ENCODE data around the gene PODNL1.

PODNL1 gene, protein sequence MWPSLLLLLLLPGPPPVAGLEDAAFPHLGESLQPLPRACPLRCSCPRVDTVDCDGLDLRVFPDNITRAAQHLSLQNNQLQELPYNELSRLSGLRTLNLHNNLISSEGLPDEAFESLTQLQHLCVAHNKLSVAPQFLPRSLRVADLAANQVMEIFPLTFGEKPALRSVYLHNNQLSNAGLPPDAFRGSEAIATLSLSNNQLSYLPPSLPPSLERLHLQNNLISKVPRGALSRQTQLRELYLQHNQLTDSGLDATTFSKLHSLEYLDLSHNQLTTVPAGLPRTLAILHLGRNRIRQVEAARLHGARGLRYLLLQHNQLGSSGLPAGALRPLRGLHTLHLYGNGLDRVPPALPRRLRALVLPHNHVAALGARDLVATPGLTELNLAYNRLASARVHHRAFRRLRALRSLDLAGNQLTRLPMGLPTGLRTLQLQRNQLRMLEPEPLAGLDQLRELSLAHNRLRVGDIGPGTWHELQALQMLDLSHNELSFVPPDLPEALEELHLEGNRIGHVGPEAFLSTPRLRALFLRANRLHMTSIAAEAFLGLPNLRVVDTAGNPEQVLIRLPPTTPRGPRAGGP

DNA sequence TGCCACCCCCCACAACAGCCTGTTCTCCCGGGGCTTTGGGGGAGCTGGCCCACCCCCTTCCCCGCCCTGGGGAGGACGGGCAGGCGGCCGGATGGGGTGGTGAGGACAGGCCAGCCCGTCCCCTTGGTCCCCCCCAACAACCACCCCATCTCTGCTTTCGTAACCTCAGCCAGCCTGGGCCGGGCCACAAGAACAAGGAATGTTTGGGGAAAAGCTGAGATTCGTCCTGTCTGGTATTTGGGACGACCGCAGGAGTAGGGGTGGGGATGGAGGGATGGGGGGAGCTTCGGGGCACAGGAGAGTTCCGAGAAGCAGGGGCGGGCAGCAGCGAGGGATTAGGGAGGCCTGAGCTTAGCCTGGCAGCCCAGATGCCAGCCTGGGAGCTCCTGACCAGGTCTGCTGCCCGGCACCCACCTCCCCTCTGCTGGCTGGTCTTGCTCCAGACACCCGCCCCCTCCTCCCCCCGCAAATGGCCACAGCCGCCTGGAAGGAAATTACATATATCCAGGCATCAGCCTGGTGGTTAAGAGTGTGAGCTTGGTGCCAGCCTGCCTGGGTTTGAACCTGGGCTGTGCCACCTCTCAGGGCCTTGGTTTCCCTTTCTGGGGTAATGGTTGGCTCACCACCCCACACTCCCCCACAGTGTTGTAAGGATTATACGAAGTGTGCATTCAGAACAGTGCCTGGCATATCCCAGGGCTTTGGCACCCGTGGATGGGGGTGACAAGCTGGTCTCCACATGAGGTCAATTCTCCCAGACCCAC is at the start of gene PODNL1:
PODNL1 (minus strand) TSS at position 117 of the 764 bp plus-strand sequence. CDS start 236 bp downstream, outside the sequence.
- peak in 5 of 42 donors; percentile 9 to 55 (median 28) for DNase-seq
- intact Hi-C loops (cut with DNase I): no loop called here

DNA sequence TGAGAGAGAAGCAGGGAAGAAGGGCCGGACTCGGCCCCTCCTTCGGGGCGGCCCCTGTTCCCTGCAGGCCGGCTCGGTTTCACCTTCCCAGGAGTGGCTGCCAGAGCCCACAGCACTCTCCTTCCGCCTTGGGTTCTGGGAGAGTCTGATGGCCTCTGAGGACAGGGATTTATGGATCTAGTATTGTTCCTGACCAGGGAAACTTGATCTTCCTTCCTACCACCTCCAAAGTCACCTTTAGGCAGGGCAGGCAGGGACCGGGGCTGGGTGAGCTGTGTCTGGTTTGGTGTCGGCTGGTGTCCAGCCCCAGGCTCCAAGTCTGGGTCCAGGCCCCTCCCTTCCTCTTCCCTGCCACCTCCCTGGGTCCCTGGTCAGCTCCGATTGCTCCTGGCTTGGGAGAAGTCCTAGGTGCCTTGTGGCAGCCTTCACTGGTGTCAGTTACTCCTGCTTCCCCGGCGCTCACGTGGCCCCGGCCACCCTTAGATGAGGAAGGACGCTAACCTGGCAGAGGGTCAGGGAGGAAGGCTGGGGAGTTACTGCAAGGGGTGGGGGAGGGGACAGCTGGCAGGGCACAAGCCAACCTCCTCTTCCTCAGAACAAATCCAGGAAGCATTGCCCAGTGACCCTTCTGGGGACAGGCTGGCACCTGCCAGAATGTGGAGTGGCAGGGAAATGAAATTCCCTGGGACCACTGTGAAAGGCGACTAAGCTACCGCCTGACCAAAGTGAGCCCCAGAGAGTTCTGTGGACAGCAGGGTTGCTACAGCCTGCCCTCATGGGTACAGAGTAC is 49.1 kb upstream of the PODNL1 start:
- intact Hi-C loops (cut with DNase I): no loop called here
- DNase-seq: peak in 36 of 42 donors; percentile 24 to 71 (median 47)

DNA sequence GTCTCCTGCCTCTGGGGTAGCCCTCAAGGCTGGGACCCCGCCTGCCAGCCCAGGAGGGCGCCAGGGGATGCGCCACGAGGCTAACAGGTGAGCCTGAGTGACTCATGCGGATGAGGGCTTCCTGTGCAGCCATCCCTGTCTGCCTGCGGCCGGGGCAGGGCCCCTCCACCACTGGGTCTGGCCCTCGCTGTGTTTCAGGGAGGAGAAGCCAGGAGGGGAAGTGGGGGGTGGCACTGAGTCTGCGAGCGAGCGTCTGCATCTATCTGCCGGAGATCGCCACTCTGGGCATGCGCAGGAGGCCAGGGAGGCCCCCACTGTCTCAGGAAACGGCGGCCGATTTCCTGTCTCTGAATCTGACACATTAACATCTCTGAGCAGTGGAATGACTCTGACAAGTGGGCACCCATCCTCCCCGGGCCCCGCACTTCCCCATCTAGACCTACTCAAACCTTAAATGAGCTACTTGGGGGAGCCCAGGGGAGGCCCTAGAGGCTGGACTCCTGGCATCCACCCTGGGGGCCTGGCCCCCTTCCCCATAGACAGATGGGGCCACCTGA is 48.2 kb upstream of the PODNL1 start:
- intact Hi-C loops (cut with DNase I): no loop called here
- DNase-seq: peak; percentile 31 to 82 (median 66)

DNA sequence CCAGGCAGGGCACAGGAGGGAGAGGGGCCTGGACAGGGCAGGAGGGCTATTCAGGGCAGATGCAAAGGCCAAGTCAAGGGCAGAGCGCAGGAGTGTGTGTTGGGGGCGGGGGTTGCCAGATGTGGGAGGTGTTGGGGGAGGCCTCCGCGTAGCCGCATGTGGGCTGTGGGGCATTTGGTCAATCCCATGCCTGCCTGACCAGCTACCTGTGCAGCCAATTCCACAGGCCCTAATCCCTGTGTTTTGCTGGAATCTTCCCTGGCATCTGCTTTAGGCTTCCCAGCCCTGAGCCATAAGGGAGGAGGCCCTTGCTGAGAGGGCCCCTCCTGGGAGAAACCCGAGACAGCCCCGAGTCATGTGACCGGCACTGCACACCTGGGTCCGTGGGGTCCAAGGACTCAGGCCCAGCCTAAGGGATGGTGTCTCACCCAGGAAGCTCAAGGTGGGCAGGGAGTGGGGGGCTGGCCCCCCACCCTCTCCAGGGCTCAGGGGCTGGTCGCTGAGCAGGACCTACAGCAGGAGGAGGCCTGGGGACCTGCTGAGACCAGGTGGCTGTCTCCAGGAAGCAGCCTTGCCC is 47.6 kb upstream of the PODNL1 start:
- intact Hi-C loops (cut with DNase I): no loop called here
- DNase-seq: no peak

DNA sequence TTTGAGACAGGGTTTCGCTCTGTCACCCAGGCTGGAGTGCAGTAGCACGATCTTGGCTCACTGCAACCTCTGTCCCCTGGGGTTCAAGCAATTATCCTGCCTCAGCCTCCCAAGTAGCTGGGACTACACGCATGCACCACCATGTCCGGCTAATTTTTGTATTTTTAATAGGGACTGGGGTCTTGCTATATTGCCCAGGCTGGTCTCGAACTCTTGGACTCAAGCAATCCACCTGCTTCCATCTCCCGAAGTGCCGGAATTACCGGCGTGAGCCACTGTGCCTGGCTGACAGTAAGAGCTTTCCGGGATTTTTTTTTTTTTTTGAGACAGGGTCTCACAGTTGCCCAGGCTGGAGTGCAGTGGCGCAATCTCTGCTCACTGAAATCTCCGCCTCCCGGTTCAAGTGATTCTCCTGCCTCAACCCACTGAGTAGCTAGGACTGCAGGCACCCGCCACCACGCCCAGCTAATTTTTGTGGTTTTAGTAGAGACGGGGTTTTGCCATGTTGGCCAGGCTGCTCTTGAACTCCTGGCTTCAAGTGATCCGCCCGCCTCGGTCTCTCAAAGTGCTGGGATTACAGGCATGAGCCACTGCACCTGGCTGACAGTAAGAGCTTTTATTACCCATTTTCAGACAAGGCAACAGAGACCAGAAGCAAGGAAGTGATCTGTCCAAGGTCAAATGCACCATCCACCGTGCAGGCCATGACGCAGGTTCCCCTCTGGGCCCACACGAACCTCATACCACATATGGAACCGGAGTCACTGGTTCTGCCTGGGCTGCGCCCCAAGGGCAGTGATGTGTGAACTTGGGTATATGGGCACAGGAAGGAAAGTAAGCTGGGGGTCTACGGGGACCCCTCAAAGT is 46.9 kb upstream of the PODNL1 start:
- intact Hi-C loops (cut with DNase I): no loop called here
- DNase-seq: no peak

DNA sequence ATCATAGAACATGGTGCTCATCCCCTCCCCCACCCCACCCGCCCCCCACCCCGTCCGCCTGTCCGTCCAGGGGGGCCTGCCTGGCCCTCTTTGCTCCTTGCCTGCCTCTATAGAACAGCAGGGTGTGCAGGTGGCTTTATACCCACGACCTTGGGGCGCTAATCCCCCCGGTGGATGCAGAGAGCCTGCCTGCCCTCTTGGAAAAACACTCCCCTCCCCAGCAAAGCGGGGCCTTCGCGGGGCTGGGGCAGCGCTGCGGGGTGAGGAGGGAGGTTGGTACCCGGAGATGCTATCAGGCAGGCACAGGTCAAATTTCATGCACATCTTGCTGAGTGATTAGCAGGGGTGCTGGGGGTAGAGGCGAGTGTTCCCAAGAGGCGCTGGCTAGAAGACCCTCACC is 46.0 kb upstream of the PODNL1 start:
- DNase-seq: no peak
- intact Hi-C loops (cut with DNase I): no loop called here

DNA sequence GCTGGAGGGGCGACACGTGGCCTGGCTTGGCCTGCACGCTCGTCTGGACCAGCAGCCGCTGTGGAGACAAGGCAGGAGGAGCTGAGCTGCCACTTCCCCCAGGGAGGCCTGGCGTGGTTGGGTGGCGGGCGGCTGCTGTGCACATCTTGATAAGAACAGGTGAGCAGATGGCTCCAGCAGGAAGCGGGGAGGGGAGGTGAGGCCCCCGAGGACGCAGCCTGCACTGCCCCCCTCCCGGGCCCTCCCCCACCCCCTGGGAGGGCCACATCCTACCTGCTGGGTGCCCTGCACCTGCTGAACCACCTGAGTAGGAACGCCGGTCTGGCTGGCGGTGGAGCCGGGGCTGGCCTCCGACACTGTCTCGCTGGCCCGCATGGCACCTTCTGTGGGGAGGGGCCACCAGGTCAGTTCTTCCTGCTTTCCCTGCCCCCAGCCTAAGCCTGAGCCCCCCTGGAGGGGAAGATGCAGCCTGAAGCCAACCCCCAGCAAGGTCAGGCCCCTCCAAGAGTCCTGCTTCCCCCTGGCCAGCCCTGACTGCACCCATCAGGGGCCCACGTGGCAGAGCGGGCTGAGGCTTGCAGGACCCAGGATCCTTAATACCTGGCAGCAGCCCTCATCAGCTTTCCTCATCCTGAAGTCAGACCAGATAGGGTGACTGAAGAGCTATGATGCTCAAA is 45.1 kb upstream of the PODNL1 start:
- intact Hi-C loops (cut with DNase I): no loop called here
- DNase-seq: no peak

DNA sequence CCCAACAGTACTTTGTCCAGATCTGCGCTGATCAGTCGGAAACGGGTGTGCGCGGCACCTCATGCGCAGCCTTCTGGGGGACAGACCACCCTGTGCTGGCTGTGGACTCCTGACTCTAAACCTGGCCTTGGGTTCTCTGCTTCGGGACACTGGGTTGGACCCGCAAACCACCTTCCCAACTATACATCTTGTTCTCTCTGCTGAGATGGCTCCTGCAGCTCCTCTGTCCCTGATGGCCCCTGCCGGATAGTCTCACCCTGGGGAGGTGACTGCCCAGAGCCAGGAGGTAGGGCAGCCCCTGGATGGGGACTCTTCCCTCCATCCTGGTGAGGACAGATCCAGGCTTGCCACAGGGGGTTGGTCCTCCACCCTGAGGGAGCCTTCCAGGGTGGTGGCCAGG is 44.6 kb upstream of the PODNL1 start:
- no peak for DNase-seq
- intact Hi-C loops (cut with DNase I): no loop called here

DNA sequence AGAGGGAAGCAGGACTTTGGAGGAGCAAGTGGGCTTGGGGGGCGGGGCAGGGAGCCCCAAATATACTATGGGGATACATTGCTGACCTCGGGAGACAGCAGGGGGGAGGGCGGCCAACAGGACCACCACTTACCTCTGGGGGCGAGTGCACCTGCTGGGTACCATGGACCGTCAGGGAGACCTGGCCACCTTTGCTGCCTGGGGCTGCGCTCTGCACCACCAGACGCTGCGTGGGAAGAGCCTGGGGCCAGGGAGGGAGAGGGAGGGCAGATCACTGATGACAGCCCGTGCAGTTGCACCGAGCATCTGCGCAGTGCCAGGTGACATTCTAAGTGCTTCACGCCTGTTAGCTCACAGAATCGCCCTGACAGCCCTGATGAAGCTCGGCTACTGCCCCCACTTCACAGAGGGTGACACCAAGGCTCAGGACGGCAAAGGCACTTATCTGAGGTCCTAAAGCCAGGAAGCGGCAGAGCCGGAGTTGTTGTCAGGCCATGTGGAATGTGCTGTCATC is 43.8 kb upstream of the PODNL1 start:
- intact Hi-C loops (cut with DNase I): no loop called here
- DNase-seq: peak in 3 of 42 donors; percentile 20 to 52 (median 39)

DNA sequence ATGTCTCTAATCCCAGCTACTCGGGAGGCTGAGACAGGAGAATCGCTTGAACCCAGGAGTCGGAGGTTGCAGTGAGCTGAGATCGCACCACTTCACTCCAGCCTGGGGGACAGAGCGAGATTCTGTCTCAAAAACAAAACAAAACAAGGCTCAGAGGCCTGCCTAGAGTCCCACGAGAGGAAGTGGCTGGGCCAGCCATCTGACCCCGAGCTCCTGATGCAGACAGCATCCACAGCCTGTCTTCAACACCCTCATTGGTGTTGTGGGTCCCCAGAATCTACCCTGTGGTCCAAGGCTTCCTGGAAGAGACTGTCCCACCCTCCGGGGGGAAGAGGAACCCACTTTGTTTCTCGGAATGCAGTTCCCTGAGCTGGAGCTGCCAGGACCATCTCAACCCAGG is 43.2 kb upstream of the PODNL1 start:
- DNase-seq: no peak
- intact Hi-C loops (cut with DNase I): no loop called here

DNA sequence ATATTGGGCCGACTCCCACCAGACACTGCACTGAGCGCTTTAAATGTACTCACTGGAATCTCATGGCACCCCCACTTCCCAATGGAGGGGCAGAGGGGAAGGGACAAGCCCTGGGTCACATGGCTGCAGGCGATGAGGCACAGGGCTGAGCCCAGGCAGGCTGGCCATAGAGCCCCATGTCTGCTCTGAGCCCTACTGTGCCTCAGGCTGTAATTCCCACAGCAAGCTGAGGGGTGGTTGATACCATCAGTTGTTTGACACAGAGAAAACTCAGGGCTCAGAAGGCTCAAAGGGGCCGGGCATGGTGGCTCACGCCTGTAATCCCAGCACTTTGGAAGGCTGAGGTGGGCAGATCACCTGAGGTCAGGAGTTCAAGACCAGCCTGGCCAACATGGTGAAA is 42.8 kb upstream of the PODNL1 start:
- intact Hi-C loops (cut with DNase I): no loop called here
- DNase-seq: no peak

DNA sequence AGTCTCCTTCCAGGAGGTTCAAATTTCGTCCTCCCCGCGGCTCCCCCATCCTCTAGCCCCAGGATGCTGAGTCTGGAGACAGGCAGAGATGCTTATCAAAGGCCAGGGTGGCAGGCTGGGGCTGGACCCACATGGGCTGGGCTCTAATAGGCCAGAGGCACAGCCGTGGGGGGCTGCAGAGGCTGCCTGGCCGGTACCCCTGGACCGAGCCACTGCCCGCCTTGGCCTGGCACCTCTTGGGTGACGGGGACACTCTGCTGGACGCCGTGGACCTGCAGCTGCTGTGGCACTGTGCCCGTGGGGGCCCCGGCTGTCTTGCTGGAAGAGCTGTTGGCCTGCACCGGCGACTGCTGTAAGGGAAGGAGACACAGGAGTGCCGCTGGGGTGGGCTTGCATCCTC is 42.1 kb upstream of the PODNL1 start:
- DNase-seq: no peak
- intact Hi-C loops (cut with DNase I): no loop called here

DNA sequence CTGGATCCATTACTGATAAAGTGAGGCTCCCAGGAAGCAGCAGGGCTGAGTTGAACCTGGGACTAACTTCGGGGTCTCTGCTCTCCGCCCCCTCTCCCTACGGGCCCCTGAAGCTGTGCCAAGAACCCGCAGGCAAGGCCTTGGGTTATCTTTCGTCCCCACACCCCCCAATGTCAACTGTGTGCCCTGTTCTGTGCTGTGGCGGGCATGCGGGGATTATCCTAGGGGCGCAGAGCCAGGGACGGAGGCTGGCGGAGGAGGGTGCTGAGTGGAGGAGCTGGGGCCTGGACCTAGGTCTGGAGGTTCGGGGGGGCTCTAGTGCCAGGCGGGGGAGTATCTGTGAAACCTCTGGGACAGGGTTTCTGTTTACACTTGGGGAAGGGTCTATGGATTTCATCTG is 41.5 kb upstream of the PODNL1 start:
- intact Hi-C loops (cut with DNase I): no loop called here
- no peak for DNase-seq

DNA sequence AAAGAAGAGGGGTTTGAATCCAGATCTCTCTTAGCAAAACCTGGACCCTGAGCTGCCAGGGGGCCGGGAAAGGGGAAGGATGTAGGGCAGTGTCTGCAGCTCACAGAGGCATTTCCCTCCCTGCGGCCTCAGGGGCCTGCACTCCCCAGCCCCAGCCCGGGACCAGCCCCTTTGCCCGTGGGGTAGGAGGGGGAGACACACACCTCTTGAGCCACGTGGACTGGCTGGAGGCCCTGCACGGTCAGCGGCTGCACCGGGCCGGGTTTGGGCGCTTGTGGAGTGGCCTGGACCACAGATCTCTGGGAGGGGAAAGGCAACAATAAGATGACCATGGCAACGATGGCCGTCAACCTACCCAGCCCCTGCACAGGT is 41.0 kb upstream of the PODNL1 start:
- DNase-seq: peak in 1 of 42 donors; percentile 17
- intact Hi-C loops (cut with DNase I): no loop called here

DNA sequence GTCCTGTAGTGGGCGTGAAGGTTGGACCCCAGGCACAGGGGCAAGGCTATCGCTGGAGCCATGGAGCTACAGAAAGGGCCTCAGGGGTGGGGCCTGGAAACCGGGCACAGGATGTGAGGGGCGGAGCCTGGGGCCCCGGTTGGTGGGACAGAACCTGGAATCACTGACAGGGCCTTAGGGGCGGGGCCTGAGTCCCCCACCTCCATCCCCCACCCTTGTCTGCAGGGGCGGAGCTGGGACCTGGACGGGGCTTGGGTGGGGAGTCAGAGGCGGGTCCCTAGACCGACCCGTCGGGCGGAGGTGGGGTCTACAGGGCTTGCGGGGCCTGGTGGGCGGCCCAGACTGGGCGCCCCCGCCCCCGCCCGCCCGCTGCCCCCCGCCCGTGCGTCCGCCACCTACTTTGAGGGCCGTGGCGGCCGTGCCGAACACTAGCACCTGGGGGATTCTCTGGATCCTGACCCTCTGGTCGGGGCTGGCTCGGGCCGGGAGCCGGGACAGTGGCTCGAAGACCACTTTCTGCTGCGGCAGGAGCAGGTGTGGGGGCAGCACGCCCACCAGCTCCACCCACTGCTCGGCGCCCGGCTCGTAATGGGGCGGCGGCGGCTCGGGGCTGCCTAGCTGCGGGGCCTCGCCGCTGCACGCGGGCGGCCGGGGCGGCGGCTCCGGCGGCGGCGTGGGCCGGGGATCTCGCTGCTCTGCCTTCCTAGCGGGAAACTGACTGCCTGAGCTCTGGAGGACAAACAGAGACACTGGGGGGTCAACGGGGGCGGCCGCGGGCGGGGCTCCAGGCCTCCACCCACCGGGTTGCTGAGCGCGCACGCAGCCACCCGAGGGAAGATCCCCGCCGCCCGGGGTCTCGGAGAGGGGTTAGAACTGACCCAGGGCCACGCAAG is 40.4 kb upstream of the PODNL1 start:
- peak; percentile 19 to 75 (median 57) for DNase-seq
- intact Hi-C loops (cut with DNase I): no loop called here

DNA sequence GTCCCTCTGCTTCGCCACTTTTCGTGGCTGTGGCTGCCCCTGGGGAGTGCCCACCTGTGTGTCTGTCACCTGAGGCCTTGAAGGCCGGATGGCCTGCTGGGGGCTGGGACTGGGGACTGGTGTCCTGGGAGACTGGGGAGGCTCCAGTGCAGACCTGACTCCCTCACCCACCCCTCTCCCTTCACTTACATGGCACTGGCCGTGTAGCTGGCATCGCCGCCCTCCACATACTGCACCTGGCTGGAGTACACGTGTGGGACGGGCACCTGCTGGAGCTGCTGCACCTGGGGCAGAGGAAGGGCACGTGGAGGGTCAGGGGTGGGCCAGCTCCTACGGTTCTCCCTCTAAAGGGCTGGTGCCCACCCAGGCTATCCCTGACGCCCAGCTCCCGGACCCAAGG is 39.6 kb upstream of the PODNL1 start:
- intact Hi-C loops (cut with DNase I): no loop called here
- DNase-seq: no peak

Measured in head of caudate nucleus (tissue), 42 donors.